ENCODE measurements around the gene CLINT1.
A peak's percentile ranks its signal among the peaks of the same experiment; 100 is the strongest.

The CLINT1 gene

GRCh38 chr5:157820593-157821252, 38.2 kb downstream of the CLINT1 start:
- no peak for DNase-seq (ENCODE audit: low spot score)

GRCh38 chr5:157819502-157820115, 39.3 kb downstream of the CLINT1 start:
- DNase-seq (ENCODE audit: low spot score) = no peak

GRCh38 chr5:157818368-157818767, 40.6 kb downstream of the CLINT1 start:
- no peak for DNase-seq (ENCODE audit: low spot score)

GRCh38 chr5:157817928-157818327, 41.0 kb downstream of the CLINT1 start:
- no peak for DNase-seq (ENCODE audit: low spot score)

GRCh38 chr5:157817387-157817702, 41.6 kb downstream of the CLINT1 start:
- no peak for DNase-seq (ENCODE audit: low spot score)

- no peak for DNase-seq (ENCODE audit: low spot score)
These were observed 42.1 kb downstream of the CLINT1 start for GRCh38 chr5:157816682-157817386.

- DNase-seq (ENCODE audit: low spot score) = no peak
These were observed 46.9 kb downstream of the CLINT1 start for GRCh38 chr5:157812086-157812485.

- no peak for DNase-seq (ENCODE audit: low spot score)
These were observed 50.9 kb downstream of the CLINT1 start for GRCh38 chr5:157808043-157808442.

GRCh38 chr5:157802736-157803135, 56.2 kb downstream of the CLINT1 start:
- DNase-seq (ENCODE audit: low spot score) = no peak

GRCh38 chr5:157800137-157800536, 58.8 kb downstream of the CLINT1 start:
- DNase-seq (ENCODE audit: low spot score) = no peak

GRCh38 chr5:157799578-157799977, 59.4 kb downstream of the CLINT1 start:
- no peak for DNase-seq (ENCODE audit: low spot score)

GRCh38 chr5:157793301-157793700, 65.6 kb downstream of the CLINT1 start:
- DNase-seq (ENCODE audit: low spot score) = no peak

- no peak for DNase-seq (ENCODE audit: low spot score)
These were observed 73.1 kb downstream of the CLINT1 start for GRCh38 chr5:157785801-157786200.

- no peak for DNase-seq (ENCODE audit: low spot score)
These were observed 79.7 kb downstream of the CLINT1 start for GRCh38 chr5:157779221-157779620.

- DNase-seq (ENCODE audit: low spot score) = no peak
These were observed 80.7 kb downstream of the CLINT1 start for GRCh38 chr5:157778121-157778805.

- no peak for DNase-seq (ENCODE audit: low spot score)
These were observed 86.8 kb downstream of the CLINT1 start for GRCh38 chr5:157772127-157772526.

GRCh38 chr5:157770665-157771064, 88.3 kb downstream of the CLINT1 start:
- DNase-seq (ENCODE audit: low spot score) = no peak

- no peak for DNase-seq (ENCODE audit: low spot score)
These were observed 91.3 kb downstream of the CLINT1 start for GRCh38 chr5:157767689-157768088.

GRCh38 chr5:157766902-157767301, 92.0 kb downstream of the CLINT1 start:
- DNase-seq (ENCODE audit: low spot score) = no peak

- no peak for DNase-seq (ENCODE audit: low spot score)
These were observed 92.5 kb downstream of the CLINT1 start for GRCh38 chr5:157766442-157766841.

GRCh38 chr5:157764531-157764930, 94.4 kb downstream of the CLINT1 start:
- no peak for DNase-seq (ENCODE audit: low spot score)

- DNase-seq (ENCODE audit: low spot score) = peak; percentile 65
These were observed 97.0 kb downstream of the CLINT1 start for GRCh38 chr5:157761690-157762621.
